IPS-18a (cell line): ENCODE results near the gene NHEJ1.

Source experiments
- H3K27ac ChIP-seq: one replicate; pipeline ENCODE4 v1.5.1; 2013; ENCODE audit warnings: low read length
- H3K27me3 ChIP-seq: one replicate; pipeline ENCODE4 v1.6.1; 2013; ENCODE audit warnings: mild to moderate bottlenecking, low read length; ENCODE audit not compliant: control insufficient read depth, insufficient read depth
- H3K36me3 ChIP-seq: one replicate; pipeline ENCODE4 v1.6.1; 2013; ENCODE audit warnings: low read depth, low read length; ENCODE audit not compliant: control insufficient read depth
- H3K4me1 ChIP-seq: one replicate; pipeline ENCODE4 v1.6.1; 2013; ENCODE audit warnings: low read depth, low read length; ENCODE audit not compliant: control insufficient read depth
- H3K4me3 ChIP-seq: one replicate; pipeline ENCODE4 v1.5.1; 2013; ENCODE audit warnings: low read length
- H3K9ac ChIP-seq: one replicate; pipeline ENCODE4 v1.6.1; 2013; ENCODE audit warnings: mild to moderate bottlenecking, low read length, moderate library complexity
- H3K9me3 ChIP-seq: one replicate; pipeline ENCODE4 v1.6.1; 2013; ENCODE audit warnings: low read depth, low read length; ENCODE audit not compliant: control insufficient read depth

Gene NHEJ1

GRCh38 chr2:219026946-219027345 is 133.7 kb downstream of the NHEJ1 start:
- H3K4me1 ChIP-seq, result no peaks in the 10 kb centered on the region
- no peaks in the 10 kb centered on the region for H3K36me3 ChIP-seq
- H3K9me3 ChIP-seq, result no peaks in the 10 kb centered on the region
- H3K9ac ChIP-seq, result no peak overlapping the region
- no peak overlapping the region for H3K27ac ChIP-seq
- no peak overlapping the region for H3K4me3 ChIP-seq
- no peaks in the 10 kb centered on the region for H3K27me3 ChIP-seq

GRCh38 chr2:219025637-219026585 is 134.7 kb downstream of the NHEJ1 start:
- Histone ChIP-seq H3K4me1 (no peaks in the 10 kb centered on the region), H3K4me3 (no peak overlapping the region), H3K36me3 (no peaks in the 10 kb centered on the region), H3K27me3 (no peaks in the 10 kb centered on the region), H3K9ac (no peak overlapping the region), H3K9me3 (no peaks in the 10 kb centered on the region), H3K27ac (no peak overlapping the region)
